ENCODE results near the gene NIP7.
"Not testable (repeated sequence)": the region's sequence is repeated elsewhere in the genome, so short reads cannot be mapped to it uniquely, and the experiment has no call there.

The NIP7 gene

GRCh38 chr16:69339289-69340094, at the start of gene NIP7, which contains the start of gene COG8:
Gene NIP7, plus strand, starts transcription at chr16:69339772. Its CDS starts 58 bp downstream, at chr16:69339830.
Gene COG8, minus strand, starts transcription at chr16:69339564. Its CDS starts 12 bp downstream, at chr16:69339552.
- DNase-seq (ENCODE audit: low spot score): peak; percentile 96

GRCh38 chr16:69291657-69292056, 47.9 kb upstream of the NIP7 start:
- DNase-seq (ENCODE audit: low spot score): not testable (repeated sequence)

- DNase-seq (ENCODE audit: low spot score): no peak
Observed at GRCh38 chr16:69293401-69293800, 46.2 kb upstream of the NIP7 start.

- no peak for DNase-seq (ENCODE audit: low spot score)
Observed at GRCh38 chr16:69294051-69294450, 45.5 kb upstream of the NIP7 start.

GRCh38 chr16:69296771-69297170, 42.8 kb upstream of the NIP7 start:
- not testable (repeated sequence) for DNase-seq (ENCODE audit: low spot score)

GRCh38 chr16:69298261-69298660, 41.3 kb upstream of the NIP7 start:
- DNase-seq (ENCODE audit: low spot score): no peak

- DNase-seq (ENCODE audit: low spot score): no peak
Observed at GRCh38 chr16:69301187-69301586, 38.4 kb upstream of the NIP7 start.

GRCh38 chr16:69301861-69302260, 37.7 kb upstream of the NIP7 start:
- DNase-seq (ENCODE audit: low spot score): no peak

- DNase-seq (ENCODE audit: low spot score): no peak
Observed at GRCh38 chr16:69302301-69302700, 37.3 kb upstream of the NIP7 start.

- DNase-seq (ENCODE audit: low spot score): no peak
Observed at GRCh38 chr16:69306031-69306430, 33.5 kb upstream of the NIP7 start.

- no peak for DNase-seq (ENCODE audit: low spot score)
Observed at GRCh38 chr16:69307091-69307490, 32.5 kb upstream of the NIP7 start.

GRCh38 chr16:69307856-69308255, 31.7 kb upstream of the NIP7 start:
- DNase-seq (ENCODE audit: low spot score): no peak

- no peak for DNase-seq (ENCODE audit: low spot score)
Observed at GRCh38 chr16:69309316-69309715, 30.3 kb upstream of the NIP7 start.

GRCh38 chr16:69310653-69311532, 28.7 kb upstream of the NIP7 start, which contains the start of gene VPS4A:
Gene VPS4A, plus strand, starts transcription at chr16:69311350. Its CDS starts 162 bp downstream, at chr16:69311512.
- peak; percentile 98 for DNase-seq (ENCODE audit: low spot score)

GRCh38 chr16:69311533-69312387, 27.8 kb upstream of the NIP7 start:
- DNase-seq (ENCODE audit: low spot score): peak; percentile 29

GRCh38 chr16:69313469-69313868, 26.1 kb upstream of the NIP7 start:
- no peak for DNase-seq (ENCODE audit: low spot score)

GRCh38 chr16:69314534-69314933, 25.0 kb upstream of the NIP7 start:
- DNase-seq (ENCODE audit: low spot score): no peak

GRCh38 chr16:69315486-69316311, 23.9 kb upstream of the NIP7 start:
- no peak for DNase-seq (ENCODE audit: low spot score)

GRCh38 chr16:69316595-69317034, 23.0 kb upstream of the NIP7 start:
- no peak for DNase-seq (ENCODE audit: low spot score)

GRCh38 chr16:69318177-69318910, 21.2 kb upstream of the NIP7 start:
- no peak for DNase-seq (ENCODE audit: low spot score)
